H1 (cell line): ENCODE measurements around the gene CPE.

Source experiments
- ATF3 ChIP-seq: IDR thresholded peaks from 2 replicates; pipeline ENCODE4 v1.6.1; 2011; ENCODE audit warnings: low read depth, mild to moderate bottlenecking, low read length; ENCODE audit not compliant: insufficient read depth
- CHD2 ChIP-seq: IDR thresholded peaks from 2 replicates; pipeline ENCODE4 v1.6.1; 2012; ENCODE audit warnings: low read length, improper control_type of control experiment
- EZH2 ChIP-seq: fragments of 200-600 bp; sonication (generic); IDR thresholded peaks from 2 replicates; pipeline ENCODE4 v1.7.1; 2012; ENCODE audit warnings: low read depth, mild to moderate bottlenecking, moderate library complexity, low read length, inconsistent platforms; ENCODE audit not compliant: severe bottlenecking
- NRF1 ChIP-seq: IDR thresholded peaks from 2 replicates; pipeline ENCODE4 v1.6.1; 2011; ENCODE audit warnings: mild to moderate bottlenecking, low read depth, low read length, improper control_type of control experiment
- POLR2A ChIP-seq, 2 experiments: IDR thresholded peaks; 1 replicate in 1 of 2; 2 replicates in 1 of 2; pipeline ENCODE4 v1.6.1; 2011; ENCODE audit warnings: low read depth in 2 of 2, low read length in 2 of 2, mild to moderate bottlenecking in 2 of 2; ENCODE audit errors: control extremely low read depth in 1 of 2
- TF ChIP-seq, protein P1 (sequence below), 3 experiments: IDR thresholded peaks; 1 replicate in 2 of 3; 2 replicates in 1 of 3; pipeline versions ENCODE4 v1.5.1 to v1.6.1; 2011; ENCODE audit warnings: low read length in 3 of 3, mild to moderate bottlenecking in 3 of 3, inconsistent platforms in 2 of 3, low read depth in 1 of 3, moderate library complexity in 1 of 3; ENCODE audit not compliant: insufficient read depth in 1 of 3; ENCODE audit errors: control extremely low read depth in 1 of 3
- TF ChIP-seq, protein P2 (sequence below): IDR thresholded peaks from 2 replicates; pipeline ENCODE4 v1.6.1; 2012; ENCODE audit warnings: low read length, inconsistent platforms

- no peak for TF ChIP-seq ATF3
- TF ChIP-seq NRF1: no peak
- TF ChIP-seq, protein P1, sequence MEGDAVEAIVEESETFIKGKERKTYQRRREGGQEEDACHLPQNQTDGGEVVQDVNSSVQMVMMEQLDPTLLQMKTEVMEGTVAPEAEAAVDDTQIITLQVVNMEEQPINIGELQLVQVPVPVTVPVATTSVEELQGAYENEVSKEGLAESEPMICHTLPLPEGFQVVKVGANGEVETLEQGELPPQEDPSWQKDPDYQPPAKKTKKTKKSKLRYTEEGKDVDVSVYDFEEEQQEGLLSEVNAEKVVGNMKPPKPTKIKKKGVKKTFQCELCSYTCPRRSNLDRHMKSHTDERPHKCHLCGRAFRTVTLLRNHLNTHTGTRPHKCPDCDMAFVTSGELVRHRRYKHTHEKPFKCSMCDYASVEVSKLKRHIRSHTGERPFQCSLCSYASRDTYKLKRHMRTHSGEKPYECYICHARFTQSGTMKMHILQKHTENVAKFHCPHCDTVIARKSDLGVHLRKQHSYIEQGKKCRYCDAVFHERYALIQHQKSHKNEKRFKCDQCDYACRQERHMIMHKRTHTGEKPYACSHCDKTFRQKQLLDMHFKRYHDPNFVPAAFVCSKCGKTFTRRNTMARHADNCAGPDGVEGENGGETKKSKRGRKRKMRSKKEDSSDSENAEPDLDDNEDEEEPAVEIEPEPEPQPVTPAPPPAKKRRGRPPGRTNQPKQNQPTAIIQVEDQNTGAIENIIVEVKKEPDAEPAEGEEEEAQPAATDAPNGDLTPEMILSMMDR (IDR thresholded peaks at IDR 0.05; ENCODE audit: control extremely low read depth in 1 of 3, insufficient read depth in 1 of 3, low read depth in 1 of 3, low read length in 3 of 3): no peak
- TF ChIP-seq EZH2: no peak
- TF ChIP-seq, protein P2, sequence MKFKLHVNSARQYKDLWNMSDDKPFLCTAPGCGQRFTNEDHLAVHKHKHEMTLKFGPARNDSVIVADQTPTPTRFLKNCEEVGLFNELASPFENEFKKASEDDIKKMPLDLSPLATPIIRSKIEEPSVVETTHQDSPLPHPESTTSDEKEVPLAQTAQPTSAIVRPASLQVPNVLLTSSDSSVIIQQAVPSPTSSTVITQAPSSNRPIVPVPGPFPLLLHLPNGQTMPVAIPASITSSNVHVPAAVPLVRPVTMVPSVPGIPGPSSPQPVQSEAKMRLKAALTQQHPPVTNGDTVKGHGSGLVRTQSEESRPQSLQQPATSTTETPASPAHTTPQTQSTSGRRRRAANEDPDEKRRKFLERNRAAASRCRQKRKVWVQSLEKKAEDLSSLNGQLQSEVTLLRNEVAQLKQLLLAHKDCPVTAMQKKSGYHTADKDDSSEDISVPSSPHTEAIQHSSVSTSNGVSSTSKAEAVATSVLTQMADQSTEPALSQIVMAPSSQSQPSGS: no peak
- no peak for TF ChIP-seq CHD2
- TF ChIP-seq POLR2A (IDR thresholded peaks at IDR 0.05; ENCODE audit: control extremely low read depth in 1 of 2, low read depth in 2 of 2, low read length in 2 of 2): no peak
Measured at GRCh38 chr4:165382640-165383039, 3.8 kb downstream of the CPE start.
